AG08395 (cell line): ENCODE measurements around the gene IL1RAPL1.
A peak's percentile ranks its signal among the peaks of the same experiment; 100 is the strongest.
"Not testable (repeated sequence)": the region's sequence is repeated elsewhere in the genome, so short reads cannot be mapped to it uniquely, and the experiment has no call there.

Experiments used
- DNase-seq: peaks from one replicate; pipeline ENCODE4 v3.0.0; 2012; ENCODE audit warnings: mixed read lengths, low spot score

The IL1RAPL1 gene

GRCh38 chrX:29122817-29123216 is 535.6 kb downstream of the IL1RAPL1 start:
- not testable (repeated sequence) for DNase-seq

- DNase-seq: no peak
Observed at GRCh38 chrX:29130905-29131304, 543.7 kb downstream of the IL1RAPL1 start.

GRCh38 chrX:29136904-29137303 is 549.7 kb downstream of the IL1RAPL1 start:
- no peak for DNase-seq

GRCh38 chrX:29138003-29138402 is 550.8 kb downstream of the IL1RAPL1 start:
- peak; percentile 1 for DNase-seq

- no peak for DNase-seq
Observed at GRCh38 chrX:29143356-29143755, 556.1 kb downstream of the IL1RAPL1 start.

GRCh38 chrX:29143756-29144155 is 556.5 kb downstream of the IL1RAPL1 start:
- no peak for DNase-seq

GRCh38 chrX:29145316-29145715 is 558.1 kb downstream of the IL1RAPL1 start:
- no peak for DNase-seq

GRCh38 chrX:29148511-29148910 is 561.3 kb downstream of the IL1RAPL1 start:
- no peak for DNase-seq

GRCh38 chrX:29155286-29155685 is 568.0 kb downstream of the IL1RAPL1 start:
- no peak for DNase-seq

- no peak for DNase-seq
Observed at GRCh38 chrX:29172880-29173279, 585.6 kb downstream of the IL1RAPL1 start.

GRCh38 chrX:29187264-29187663 is 600.0 kb downstream of the IL1RAPL1 start:
- no peak for DNase-seq

- DNase-seq: no peak
Observed at GRCh38 chrX:29196501-29196900, 609.3 kb downstream of the IL1RAPL1 start.

- no peak for DNase-seq
Observed at GRCh38 chrX:29215251-29215650, 628.0 kb downstream of the IL1RAPL1 start.

GRCh38 chrX:29225670-29226069 is 638.4 kb downstream of the IL1RAPL1 start:
- no peak for DNase-seq

GRCh38 chrX:29229802-29230201 is 642.6 kb downstream of the IL1RAPL1 start:
- DNase-seq: no peak

- DNase-seq: peak; percentile 6
Observed at GRCh38 chrX:29231800-29232199, 644.6 kb downstream of the IL1RAPL1 start.

- no peak for DNase-seq
Observed at GRCh38 chrX:29233592-29234183, 646.4 kb downstream of the IL1RAPL1 start.

- DNase-seq: no peak
Observed at GRCh38 chrX:29237972-29238371, 650.7 kb downstream of the IL1RAPL1 start.

GRCh38 chrX:29241809-29242208 is 654.6 kb downstream of the IL1RAPL1 start:
- no peak for DNase-seq

- DNase-seq: no peak
Observed at GRCh38 chrX:29242856-29243255, 655.6 kb downstream of the IL1RAPL1 start.

GRCh38 chrX:29243942-29244341 is 656.7 kb downstream of the IL1RAPL1 start:
- no peak for DNase-seq

GRCh38 chrX:29254515-29254914 is 667.3 kb downstream of the IL1RAPL1 start:
- DNase-seq: no peak

GRCh38 chrX:29257521-29257920 is 670.3 kb downstream of the IL1RAPL1 start:
- DNase-seq: no peak

GRCh38 chrX:29269390-29269789 is 682.1 kb downstream of the IL1RAPL1 start:
- no peak for DNase-seq

GRCh38 chrX:29274517-29274916 is 687.3 kb downstream of the IL1RAPL1 start:
- DNase-seq: no peak
